BLaER1 treated with 17β-estradiol and CSF1 and Interleukin-3, amounts not matched to agents 10 nM and 100 nM (cell line): ENCODE measurements around the gene CNGB1.
"Not testable (repeated sequence)": the region's sequence is repeated elsewhere in the genome, so short reads cannot be mapped to it uniquely, and the experiment has no call there.

Experiments used
- H3K27ac ChIP-seq, 11 experiments: shearing (Covaris generic); formaldehyde crosslinking; 2 replicates each; pipeline ENCODE4 v1.8.1; 2022
- H3K27me3 ChIP-seq, 11 experiments: shearing (Covaris generic); formaldehyde crosslinking; 2 replicates each; pipeline ENCODE4 v1.8.1; 2022
- H3K36me3 ChIP-seq, 11 experiments: shearing (Covaris generic); formaldehyde crosslinking; 2 replicates each; pipeline ENCODE4 v1.8.1; 2022
- H3K4me1 ChIP-seq, 10 experiments: shearing (Covaris generic); formaldehyde crosslinking; 2 replicates each; pipeline ENCODE4 v1.8.1; 2022
- H3K4me2 ChIP-seq, 11 experiments: shearing (Covaris generic); formaldehyde crosslinking; 2 replicates each; pipeline ENCODE4 v1.8.1; 2022
- H3K4me3 ChIP-seq, 10 experiments: shearing (Covaris generic); formaldehyde crosslinking; 2 replicates each; pipeline ENCODE4 v1.8.1; 2022
- H3K9ac ChIP-seq, 11 experiments: shearing (Covaris generic); formaldehyde crosslinking; 2 replicates each; pipeline ENCODE4 v1.8.1; 2022
- H3K9me3 ChIP-seq, 11 experiments: shearing (Covaris generic); formaldehyde crosslinking; replicated peaks in 1 of 11; 2 replicates each; pipeline ENCODE4 v1.8.1; 2022
- H4K20me1 ChIP-seq, 11 experiments: shearing (Covaris generic); formaldehyde crosslinking; 2 replicates each; pipeline ENCODE4 v1.8.1; 2022
- Cebpa-rat ChIP-seq, 11 experiments: shearing (Covaris generic); IDR thresholded peaks; 2 replicates each; pipeline ENCODE4 v1.8.1; 2022

CNGB1 gene

GRCh38 chr16:57863434-57864160, 107.3 kb downstream of the CNGB1 start:
- no peak for TF ChIP-seq Cebpa-rat (IDR thresholded peaks at IDR 0.05)
- Histone ChIP-seq H3K4me3 (no peak overlapping the region), H3K36me3 (no peaks in the 10 kb centered on the region), H3K27ac (no peak overlapping the region), H3K9ac (no peak overlapping the region), H4K20me1 (no peaks in the 10 kb centered on the region), H3K27me3 (no peaks in the 10 kb centered on the region), H3K9me3 (no peaks in the 10 kb centered on the region), H3K4me1 (peaks cover 0 to 27% (median 0%) of the 10 kb centered on the region in 10 experiments; a peak in 5 of 20 replicates), H3K4me2 (peak overlapping the region in 3 of 11 experiments; percentile 32 to 56 (median 55); a peak in 5 of 22 replicates)

- no peak overlapping the region for H3K9ac ChIP-seq
- no peaks in the 10 kb centered on the region for H3K36me3 ChIP-seq
- H3K27me3 ChIP-seq = no peaks in the 10 kb centered on the region
- H3K4me3 ChIP-seq = no peak overlapping the region
- no peaks in the 10 kb centered on the region for H3K9me3 ChIP-seq
- H4K20me1 ChIP-seq = no peaks in the 10 kb centered on the region
- peaks cover 0 to 27% (median 0%) of the 10 kb centered on the region in 10 experiments; a peak in 6 of 20 replicates for H3K4me1 ChIP-seq
- H3K27ac ChIP-seq = no peak overlapping the region
- peak overlapping the region in 3 of 11 experiments; percentile 32 to 56 (median 55); a peak in 5 of 22 replicates for H3K4me2 ChIP-seq
- TF ChIP-seq Cebpa-rat (IDR thresholded peaks at IDR 0.05) = no peak
Measured at GRCh38 chr16:57862698-57863433, 108.1 kb downstream of the CNGB1 start.

- H3K27me3 ChIP-seq = no peaks in the 10 kb centered on the region
- H3K36me3 ChIP-seq = no peaks in the 10 kb centered on the region
- TF ChIP-seq Cebpa-rat (IDR thresholded peaks at IDR 0.05) = no peak
- H4K20me1 ChIP-seq = no peaks in the 10 kb centered on the region
- H3K4me3 ChIP-seq = no peak overlapping the region
- H3K9ac ChIP-seq = no peak overlapping the region
- no peak overlapping the region for H3K27ac ChIP-seq
- peaks cover 9 to 12% (median 11%) of the 10 kb centered on the region in 11 experiments for H3K9me3 ChIP-seq
- peak overlapping the region in 2 of 11 experiments; percentile 7 to 52; a peak in 1 of 22 replicates for H3K4me2 ChIP-seq
- peaks cover 0 to 21% (median 0%) of the 10 kb centered on the region in 10 experiments; a peak in 5 of 20 replicates for H3K4me1 ChIP-seq
Measured at GRCh38 chr16:57859331-57859730, 111.6 kb downstream of the CNGB1 start.

GRCh38 chr16:57858635-57859034, 112.3 kb downstream of the CNGB1 start:
- no peak overlapping the region for H3K27ac ChIP-seq
- H4K20me1 ChIP-seq = no peaks in the 10 kb centered on the region
- no peak for TF ChIP-seq Cebpa-rat (IDR thresholded peaks at IDR 0.05)
- peaks cover 0 to 19% (median 0%) of the 10 kb centered on the region in 10 experiments; a peak in 5 of 20 replicates for H3K4me1 ChIP-seq
- no peak overlapping the region for H3K4me3 ChIP-seq
- no peaks in the 10 kb centered on the region for H3K36me3 ChIP-seq
- peaks cover 9 to 12% (median 11%) of the 10 kb centered on the region in 11 experiments for H3K9me3 ChIP-seq
- H3K27me3 ChIP-seq = no peaks in the 10 kb centered on the region
- no peak overlapping the region for H3K4me2 ChIP-seq
- no peak overlapping the region for H3K9ac ChIP-seq

- Histone ChIP-seq H3K9me3 (peaks cover 9 to 12% (median 11%) of the 10 kb centered on the region in 11 experiments), H3K4me1 (peaks cover 0 to 13% (median 0%) of the 10 kb centered on the region in 10 experiments; a peak in 5 of 20 replicates)
- not testable (repeated sequence) for H3K4me3 ChIP-seq, H3K9ac ChIP-seq, H3K27ac ChIP-seq, H4K20me1 ChIP-seq, H3K36me3 ChIP-seq, H3K27me3 ChIP-seq, H3K4me2 ChIP-seq
Measured at GRCh38 chr16:57857991-57858390, 112.9 kb downstream of the CNGB1 start.

- Histone ChIP-seq H3K4me3 (no peak overlapping the region), H3K27ac (no peak overlapping the region), H3K27me3 (no peaks in the 10 kb centered on the region)
Measured at GRCh38 chr16:57855188-57855587, 115.7 kb downstream of the CNGB1 start.

GRCh38 chr16:57852189-57852588, 118.7 kb downstream of the CNGB1 start:
- no peak overlapping the region for H3K4me3 ChIP-seq
- no peak overlapping the region for H3K9ac ChIP-seq
- H3K36me3 ChIP-seq = no peaks in the 10 kb centered on the region
- no peak overlapping the region for H3K4me2 ChIP-seq
- no peak for TF ChIP-seq Cebpa-rat (IDR thresholded peaks at IDR 0.05)
- no peaks in the 10 kb centered on the region for H4K20me1 ChIP-seq
- no peaks in the 10 kb centered on the region for H3K27me3 ChIP-seq
- peaks cover 7 to 8% (median 8%) of the 10 kb centered on the region in 11 experiments for H3K9me3 ChIP-seq
- no peak overlapping the region for H3K27ac ChIP-seq
- 0 out of 20 replicates have a peak, but pooled peaks cover 0 to 5% (median 0%) of the 10 kb centered on the region in 10 experiments for H3K4me1 ChIP-seq

More at GRCh38 chr16:57855188-57855587, 115.7 kb downstream of the CNGB1 start:
- Histone ChIP-seq H3K4me1 (peaks cover 0 to 9% (median 0%) of the 10 kb centered on the region in 10 experiments; a peak in 3 of 20 replicates), H3K4me2 (no peak overlapping the region), H3K9ac (no peak overlapping the region), H3K36me3 (no peaks in the 10 kb centered on the region), H3K9me3 (peaks cover 9 to 12% (median 11%) of the 10 kb centered on the region in 11 experiments), H4K20me1 (no peaks in the 10 kb centered on the region)
- TF ChIP-seq Cebpa-rat (IDR thresholded peaks at IDR 0.05) = no peak

- H4K20me1 ChIP-seq = no peaks in the 10 kb centered on the region
- no peaks in the 10 kb centered on the region for H3K27me3 ChIP-seq
- H3K27ac ChIP-seq = no peak overlapping the region
- no peak overlapping the region for H3K4me2 ChIP-seq
- H3K4me3 ChIP-seq = no peak overlapping the region
- H3K36me3 ChIP-seq = no peaks in the 10 kb centered on the region
- H3K4me1 ChIP-seq = peaks cover 0 to 16% (median 6%) of the 10 kb centered on the region in 10 experiments; a peak in 5 of 20 replicates
- no peak for TF ChIP-seq Cebpa-rat (IDR thresholded peaks at IDR 0.05)
- no peaks in the 10 kb centered on the region for H3K9me3 ChIP-seq
- no peak overlapping the region for H3K9ac ChIP-seq
Measured at GRCh38 chr16:57848181-57848580, 122.7 kb downstream of the CNGB1 start.

- not testable (repeated sequence) for H3K36me3 ChIP-seq, H4K20me1 ChIP-seq, H3K4me3 ChIP-seq, H3K9me3 ChIP-seq, H3K27ac ChIP-seq, H3K27me3 ChIP-seq, H3K4me2 ChIP-seq, H3K9ac ChIP-seq
- peaks cover 0 to 16% (median 6%) of the 10 kb centered on the region in 10 experiments; a peak in 5 of 20 replicates for H3K4me1 ChIP-seq
Measured at GRCh38 chr16:57846931-57847330, 124.0 kb downstream of the CNGB1 start.
